Measurements from ENCODE around the gene PCYOX1L.

PCYOX1L gene

DNA sequence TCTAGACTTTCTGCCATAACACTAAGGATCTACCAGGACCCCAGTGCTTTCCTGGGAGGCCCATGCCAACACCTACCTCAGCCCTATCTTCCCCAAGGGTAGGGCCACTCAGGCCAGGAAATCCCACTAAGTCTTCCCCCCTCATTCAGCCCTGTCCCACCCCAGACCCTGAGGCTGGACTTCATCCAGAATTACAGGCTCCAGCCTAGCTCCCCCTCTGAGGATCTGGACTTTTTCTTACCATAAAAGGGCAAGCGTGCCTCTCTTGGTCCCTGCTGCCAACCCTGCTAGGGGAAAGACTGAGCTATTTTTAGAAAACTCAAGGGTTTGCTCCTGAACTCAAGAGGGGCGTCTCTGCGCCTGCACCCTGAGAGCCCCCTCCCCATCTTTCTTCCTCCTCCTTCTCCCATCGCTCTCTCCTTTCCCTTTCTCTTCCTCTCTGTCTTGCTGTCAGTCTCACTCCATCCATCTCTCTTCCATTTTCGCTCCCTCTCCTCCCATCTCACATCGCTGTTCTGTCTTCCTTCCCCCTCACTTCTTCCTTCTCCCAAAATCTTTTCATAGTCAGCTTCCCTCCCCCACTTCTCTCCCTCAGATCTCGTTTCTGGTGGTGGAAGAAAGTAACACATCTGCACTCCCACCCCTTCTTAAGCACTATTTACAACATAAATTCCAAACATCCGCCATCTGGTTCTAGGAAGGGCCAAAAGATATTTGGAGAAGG, 59.3 kb downstream of the PCYOX1L start:
- Mint-ChIP-seq H3K27ac (no peak overlapping the region), H3K27me3 (peaks cover 9% of the 10 kb centered on the region), H3K4me3 (no peak overlapping the region), H3K36me3 (no peaks in the 10 kb centered on the region), H3K4me1 (peaks cover 8% of the 10 kb centered on the region), H3K9me3 (no peaks in the 10 kb centered on the region)
- DNase-seq (ENCODE audit: low spot score in 2 of 2) = no peak
- no peak for ATAC-seq (ENCODE audit: low read depth)

GRCh38 chr5:149417711-149418368, 60.0 kb downstream of the PCYOX1L start:
- Mint-ChIP-seq H3K9me3 (no peaks in the 10 kb centered on the region), H3K4me3 (no peak overlapping the region), H3K27ac (no peak overlapping the region), H3K4me1 (peaks cover 8% of the 10 kb centered on the region), H3K27me3 (peaks cover 10% of the 10 kb centered on the region), H3K36me3 (no peaks in the 10 kb centered on the region)
- no peak for DNase-seq (ENCODE audit: low spot score in 2 of 2)
- no peak for ATAC-seq (ENCODE audit: low read depth)

DNA sequence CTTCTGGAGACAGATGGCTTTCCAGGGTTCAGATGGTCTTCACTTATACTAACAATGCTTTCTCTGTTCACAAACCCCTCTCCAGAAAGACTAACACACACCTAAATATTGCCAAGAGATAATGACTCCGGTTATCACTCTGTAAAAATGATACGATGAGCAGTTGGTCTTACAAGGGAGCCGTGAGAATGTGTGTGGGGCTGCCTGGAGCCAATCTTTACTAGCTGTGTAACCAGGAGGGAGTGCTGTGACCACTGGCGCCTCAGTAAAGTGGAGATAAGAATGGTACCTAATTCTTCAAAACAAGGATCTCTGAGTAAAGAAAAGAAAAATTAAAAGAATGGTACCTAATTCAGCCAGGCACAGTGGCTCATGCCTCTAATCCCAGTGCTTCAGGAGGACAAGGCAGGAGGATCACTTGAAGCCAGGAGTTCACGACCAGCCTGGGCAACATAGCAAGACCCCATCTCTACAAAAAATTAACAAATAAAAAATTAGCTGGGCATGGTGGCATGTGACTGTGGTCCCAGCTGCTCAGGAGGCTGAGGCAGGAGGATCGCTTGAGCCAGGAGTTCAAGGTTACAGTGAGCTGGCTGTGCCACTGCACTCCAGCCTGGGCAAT, 61.2 kb downstream of the PCYOX1L start:
- DNase-seq (ENCODE audit: low spot score in 2 of 2) (no peak), ATAC-seq (ENCODE audit: low read depth) (no peak)
- Mint-ChIP-seq H3K4me1 (peaks cover 8% of the 10 kb centered on the region), H3K9me3 (no peaks in the 10 kb centered on the region), H3K27me3 (peaks cover 10% of the 10 kb centered on the region), H3K4me3 (no peak overlapping the region), H3K36me3 (no peaks in the 10 kb centered on the region), H3K27ac (no peak overlapping the region)
